Right lobe of liver (tissue), 6 donors: ENCODE results near the gene AHNAK2. TPM values are rescaled to one million over a fixed set of nuclear protein-coding genes. Genes with fewer than 3 reads are reported as not detected.

Experiments used
- ATAC-seq, 4 donors: fragments of 200-7000 bp; cut with Tn5 transposase; one replicate each; pipeline ENCODE4 v1.9.1; 2020; ENCODE audit warnings: mild to moderate bottlenecking in 4 of 4, moderate library complexity in 4 of 4
- DNase-seq, 3 donors: peaks; one replicate each; pipeline ENCODE4 v3.0.0-alpha.2; 2020
- H3K27ac ChIP-seq, 3 donors: fragments of 200-600 bp; one replicate each; pipeline ENCODE4 v1.8.0; 2022
- H3K27me3 ChIP-seq, 2 donors: fragments of 200-600 bp; one replicate each; pipeline ENCODE4 v1.8.0; 2022
- H3K36me3 ChIP-seq, 4 donors: fragments of 200-600 bp; sonication (generic) in 1 of 4; one replicate each; pipeline versions ENCODE4 v1.5.1 to v1.8.0; 2017 to 2022; ENCODE audit warnings: control low read depth in 1 of 4
- H3K4me1 ChIP-seq, 4 donors: fragments of 200-600 bp; sonication (generic) in 1 of 4; one replicate each; pipeline versions ENCODE4 v1.5.1 to v1.8.0; 2017 to 2022; ENCODE audit warnings: control low read depth in 1 of 4
- H3K4me3 ChIP-seq, 3 donors: fragments of 200-600 bp; one replicate each; pipeline ENCODE4 v1.8.0; 2022
- H3K9me3 ChIP-seq, 4 donors: fragments of 200-600 bp; sonication (generic) in 1 of 4; one replicate each; pipeline versions ENCODE4 v1.5.1 to v1.8.0; 2017 to 2022; ENCODE audit warnings: control low read depth in 1 of 4
- CTCF ChIP-seq, 4 donors: fragments of 200-600 bp in 3 of 4; fragments of 450-650 bp in 1 of 4; IDR thresholded peaks; one replicate each; pipeline versions ENCODE4 v1.5.1 to v1.8.0; 2016 to 2022; ENCODE audit warnings: antibody characterized with exemption in 4 of 4, mild to moderate bottlenecking in 2 of 4
- POLR2A ChIP-seq: fragments of 450-650 bp; IDR thresholded peaks from one replicate; pipeline ENCODE4 v1.6.1; 2017; ENCODE audit warnings: antibody characterized with exemption, mild to moderate bottlenecking
- WGBS: methylation state at CpG from one replicate; pipeline ENCODE4 v1.1.6; 2018; ENCODE audit warnings: low coverage, low lambda C conversion rate; ENCODE audit not compliant: insufficient coverage; ENCODE audit errors: missing lambda C conversion rate; 5-methylcytosine and 5-hydroxymethylcytosine counted together
- intact Hi-C, 2 donors: fragments of 100-400 bp; cut with DNase I; formaldehyde crosslinking; loops; one replicate each; pipeline versions ENCODE4 v1.11.2 to v1.14.1; 2022
- total RNA-seq, 6 experiments: library from RNA; depleted of rRNA in 2 of 6; stranded (reverse); fragments of >200 nt in 2 of 6; fragmentation: NEBNext Ultra II Directional in 3 of 6; extraction: Animal tissue kit (Norgen Biotek cat#: 25700) in 3 of 6; gene quantifications; one replicate each; pipeline versions ENCODE4 v1.1.0 to v1.2.4, GENCODE V29; 2016 to 2023
- donor health status: DM: no; HTN: yes; CAD: no.
- donor health status: DM: no; HTN: no; CAD: no.
- donor health status: DM: no; HTN: no; CAD: no.
- donor health status: DM: no; HTN: yes; CAD: no.
- donor health status: DM: no; HTN: yes; CAD: no.

AHNAK2 gene
- total RNA-seq, 6 experiments from 2014 or later = 2.1 to 12.2 (median 4.6) TPM

GRCh38 chr14:104941508-104942365 is 36.4 kb downstream of the AHNAK2 start:
- no peak overlapping the region for H3K4me3 ChIP-seq
- no peaks in the 10 kb centered on the region for H3K9me3 ChIP-seq
- peak in 1 of 3 donors; percentile 40 for DNase-seq
- no peaks in the 10 kb centered on the region for H3K4me1 ChIP-seq
- intact Hi-C loops = no loop called here
- no peak overlapping the region for H3K27ac ChIP-seq
- ATAC-seq = no peak
- TF ChIP-seq CTCF (IDR thresholded peaks at IDR 0.05) (no peak), POLR2A (no peak)
- no peaks in the 10 kb centered on the region for H3K36me3 ChIP-seq
- 87% methylated on average over 8 of the region's 26 CpGs for WGBS
- no peaks in the 10 kb centered on the region for H3K27me3 ChIP-seq

- intact Hi-C loops = no loop called here
- no peak for DNase-seq
- Histone ChIP-seq H3K27ac (no peak overlapping the region), H3K9me3 (no peaks in the 10 kb centered on the region), H3K4me1 (no peaks in the 10 kb centered on the region), H3K27me3 (no peaks in the 10 kb centered on the region), H3K36me3 (no peaks in the 10 kb centered on the region), H3K4me3 (no peak overlapping the region)
- TF ChIP-seq POLR2A = no peak
- 67% methylated on average over 3 of the region's 3 CpGs for WGBS
- ATAC-seq = no peak
These were observed 37.5 kb downstream of the AHNAK2 start for GRCh38 chr14:104940526-104941150.

GRCh38 chr14:104939666-104940410 is 38.3 kb downstream of the AHNAK2 start:
- DNase-seq = no peak
- Histone ChIP-seq H3K36me3 (no peaks in the 10 kb centered on the region), H3K9me3 (no peaks in the 10 kb centered on the region), H3K4me1 (no peaks in the 10 kb centered on the region), H3K27ac (no peak overlapping the region), H3K27me3 (no peaks in the 10 kb centered on the region), H3K4me3 (no peak overlapping the region)
- ATAC-seq = peak in 1 of 4 donors; percentile 13
- TF ChIP-seq CTCF (IDR thresholded peaks at IDR 0.05) = no peak
- no peak for TF ChIP-seq POLR2A
- WGBS = 43% methylated on average over 3 of the region's 11 CpGs
- intact Hi-C loops = no loop called here

GRCh38 chr14:104938960-104939359 is 39.2 kb downstream of the AHNAK2 start:
- Histone ChIP-seq H3K27me3 (no peaks in the 10 kb centered on the region), H3K36me3 (no peaks in the 10 kb centered on the region), H3K27ac (no peak overlapping the region), H3K9me3 (no peaks in the 10 kb centered on the region), H3K4me1 (no peaks in the 10 kb centered on the region), H3K4me3 (no peak overlapping the region)
- WGBS = 60% methylated on average over 1 of the region's 1 CpG
- no peak for TF ChIP-seq CTCF (IDR thresholded peaks at IDR 0.05)
- TF ChIP-seq POLR2A = no peak
- intact Hi-C loops = no loop called here
- DNase-seq (no peak), ATAC-seq (no peak)

- no peaks in the 10 kb centered on the region for H3K36me3 ChIP-seq
- no peak for ATAC-seq
- DNase-seq = no peak
These were observed 39.7 kb downstream of the AHNAK2 start for GRCh38 chr14:104938436-104938835.

More at GRCh38 chr14:104938436-104938835, 39.7 kb downstream of the AHNAK2 start:
- TF ChIP-seq POLR2A (no peak), CTCF (IDR thresholded peaks at IDR 0.05) (no peak)
- Histone ChIP-seq H3K9me3 (no peaks in the 10 kb centered on the region), H3K27ac (no peak overlapping the region), H3K4me3 (no peak overlapping the region), H3K27me3 (no peaks in the 10 kb centered on the region), H3K4me1 (no peaks in the 10 kb centered on the region)
- intact Hi-C loops = no loop called here
- WGBS = 43% methylated on average over 2 of the region's 2 CpGs
